GM18517 (cell line): ENCODE results near the gene CALR3.
"Not testable (repeated sequence)": the region's sequence is repeated elsewhere in the genome, so short reads cannot be mapped to it uniquely, and the experiment has no call there.

Experiments used
- ATAC-seq: cut with Tn5 transposase; IDR thresholded peaks from one replicate; pipeline ENCODE4 v1.9.1; 2021; ENCODE audit warnings: mild to moderate bottlenecking, moderate library complexity; ENCODE audit not compliant: unreplicated experiment

Gene CALR3

GRCh38 chr19:16524991-16525734, 29.2 kb upstream of the CALR3 start:
- no peak for ATAC-seq

- no peak for ATAC-seq
These were observed 26.8 kb upstream of the CALR3 start for GRCh38 chr19:16522559-16523377.

DNA sequence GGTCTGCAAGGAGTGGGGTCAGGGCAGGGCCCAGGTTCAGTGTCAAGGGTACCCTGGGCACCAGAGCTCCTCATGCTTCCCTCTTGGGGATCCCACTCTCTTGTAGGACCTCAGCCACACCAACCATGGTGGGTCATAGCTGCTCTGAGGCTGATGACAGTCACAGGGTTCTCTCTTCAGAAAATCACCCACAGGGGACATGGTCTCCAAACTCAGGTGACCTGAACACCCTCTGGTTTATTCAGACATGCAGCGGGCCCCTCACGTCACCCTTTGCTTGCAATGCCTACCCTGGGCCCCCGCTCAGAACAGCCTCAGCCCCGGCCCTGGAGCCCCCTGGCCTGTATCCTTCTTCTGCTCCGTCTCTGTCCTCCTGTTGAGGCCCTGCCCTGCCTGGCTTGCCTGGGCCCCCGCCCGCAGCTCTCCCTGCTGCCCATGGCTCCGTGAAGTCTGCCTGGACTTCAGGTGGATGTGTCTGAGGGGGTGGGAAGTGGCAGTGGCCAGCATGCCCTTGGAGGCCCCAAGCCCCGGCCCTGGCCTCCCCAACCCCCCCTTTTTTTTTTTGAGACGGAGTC, 25.8 kb upstream of the CALR3 start:
- no peak for ATAC-seq

DNA sequence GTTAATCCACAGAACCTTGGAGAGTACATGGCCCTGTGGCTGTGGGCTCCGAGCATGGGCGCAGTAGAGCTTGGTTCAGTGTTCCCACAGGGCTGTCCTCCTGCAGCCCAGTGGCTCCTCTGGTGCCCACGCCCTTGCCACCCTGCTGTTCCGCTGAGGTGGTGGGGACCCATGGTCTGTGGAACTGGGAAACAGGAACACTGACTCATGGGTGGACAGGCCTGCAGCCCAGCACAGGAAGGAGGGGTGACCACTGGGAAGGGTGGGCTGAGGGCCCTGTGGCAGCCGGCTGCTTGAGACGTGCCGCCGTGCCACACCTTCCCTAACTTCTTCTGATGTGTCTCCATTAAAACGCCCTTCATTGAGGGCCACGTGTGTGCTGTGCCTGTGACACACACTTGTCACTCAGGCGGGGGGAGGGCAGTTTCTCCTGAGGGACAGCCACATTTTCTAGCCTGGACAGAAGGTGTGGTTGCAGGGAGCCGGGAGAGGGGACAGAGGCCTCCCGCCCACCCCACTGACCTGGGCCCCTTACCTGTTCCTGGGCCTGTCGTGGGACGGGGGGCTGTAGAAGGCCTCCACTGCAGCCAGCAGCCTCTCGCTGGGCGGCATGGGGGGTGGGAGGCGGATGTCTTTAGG, 25.1 kb upstream of the CALR3 start:
- ATAC-seq, result no peak

DNA sequence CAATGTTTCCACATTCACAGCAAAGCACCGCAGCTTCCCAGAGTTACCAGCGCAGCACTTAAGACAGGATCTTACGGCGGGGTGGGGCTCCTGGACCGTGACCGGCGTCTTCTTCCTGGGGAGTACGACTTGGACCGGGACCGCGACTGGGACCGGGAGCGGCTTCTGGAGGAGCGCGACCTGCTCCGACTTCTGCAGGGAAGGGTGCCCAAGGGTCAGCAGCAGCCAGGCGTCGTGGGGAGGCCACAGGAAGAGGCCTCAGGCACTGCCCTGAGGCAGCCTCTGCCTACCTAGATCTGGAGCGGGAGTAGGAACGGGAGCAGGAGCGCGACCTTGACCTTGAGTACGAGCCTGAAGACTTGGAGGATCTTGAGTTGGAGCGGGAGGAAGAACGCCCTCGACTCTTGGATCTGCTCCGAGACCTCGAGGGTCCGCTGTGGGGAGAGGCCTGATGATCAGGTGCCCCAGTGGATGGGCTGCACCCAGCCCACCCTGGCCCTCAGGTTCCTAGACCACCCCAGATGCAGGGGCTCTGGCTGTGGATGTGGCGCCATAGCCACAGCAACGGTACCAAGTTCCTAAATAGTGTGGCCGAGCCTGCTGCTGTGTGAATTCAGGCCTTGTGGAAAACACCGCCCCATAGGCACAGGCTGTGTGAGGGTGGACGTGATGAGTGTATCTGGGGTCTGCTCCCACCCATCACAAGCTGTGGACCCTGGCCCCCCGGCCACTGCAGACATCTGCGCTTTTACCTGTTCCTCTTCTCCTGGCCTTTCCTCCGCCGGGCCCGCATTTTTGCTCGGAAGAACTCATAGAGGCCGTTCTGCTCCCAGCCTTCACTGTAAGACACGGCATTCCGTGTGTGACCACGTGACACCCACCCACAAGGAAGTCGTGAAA, 24.4 kb upstream of the CALR3 start:
- no peak for ATAC-seq

GRCh38 chr19:16519230-16519687, 23.3 kb upstream of the CALR3 start:
- no peak for ATAC-seq

DNA sequence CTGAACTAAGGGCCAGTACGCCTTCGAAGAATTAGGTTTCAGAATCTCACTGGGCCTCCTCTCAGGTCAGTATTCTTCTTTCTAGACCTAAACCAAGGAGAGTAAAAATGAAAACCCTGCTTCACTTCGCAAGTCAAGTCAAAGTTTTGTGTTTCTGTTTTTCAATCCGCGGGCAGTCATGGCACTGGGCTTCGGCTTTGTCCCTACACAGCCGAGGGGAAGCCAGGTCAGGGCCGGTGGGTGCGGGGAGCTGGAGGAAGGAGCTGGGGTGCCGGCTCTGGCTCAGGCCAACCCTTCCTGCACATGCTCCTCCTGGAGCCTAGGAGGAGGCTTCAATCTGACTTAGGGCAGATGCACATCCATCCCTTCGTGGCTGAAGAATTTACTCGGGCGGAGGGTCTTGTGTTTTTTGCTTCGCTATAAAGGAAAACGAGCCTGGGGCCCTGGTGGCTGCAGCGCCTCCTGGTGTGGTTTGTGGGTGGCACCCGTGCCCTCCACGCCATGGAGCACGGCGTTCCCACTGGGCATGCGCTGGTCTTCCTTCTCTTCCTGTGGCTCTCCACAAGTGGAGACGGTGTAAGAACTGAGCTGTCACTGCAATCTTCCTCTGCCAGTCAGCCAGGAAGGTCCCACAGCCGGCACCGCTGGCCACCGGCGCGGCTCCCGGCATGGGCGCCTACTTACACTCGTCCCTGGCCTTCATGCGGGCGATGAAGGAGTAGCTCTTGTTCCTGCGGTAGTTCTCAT, 22.7 kb upstream of the CALR3 start:
- ATAC-seq, result no peak

DNA sequence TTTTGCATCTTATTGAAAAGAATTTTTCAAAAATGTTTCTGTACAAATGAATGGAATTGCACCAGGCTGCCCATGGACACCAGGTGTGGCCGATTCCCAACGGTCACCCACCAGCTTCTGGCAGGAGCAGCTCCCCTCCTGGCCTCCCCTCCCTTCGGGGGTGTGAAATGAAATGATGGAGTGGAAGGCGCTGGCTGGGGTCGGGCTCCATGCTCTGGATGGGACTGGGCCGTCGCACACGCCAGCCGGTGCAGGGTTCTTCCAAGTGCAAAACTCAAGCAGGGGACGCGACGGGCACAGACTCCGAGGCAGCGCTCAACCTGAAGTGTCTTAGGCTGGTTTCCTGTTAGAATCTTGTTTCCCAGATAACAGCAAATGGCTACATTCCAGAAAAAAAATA, 22.1 kb upstream of the CALR3 start:
- no peak for ATAC-seq

GRCh38 chr19:16516923-16517610, 21.1 kb upstream of the CALR3 start:
- ATAC-seq, result no peak

GRCh38 chr19:16516381-16516780, 20.4 kb upstream of the CALR3 start:
- ATAC-seq, result no peak

DNA sequence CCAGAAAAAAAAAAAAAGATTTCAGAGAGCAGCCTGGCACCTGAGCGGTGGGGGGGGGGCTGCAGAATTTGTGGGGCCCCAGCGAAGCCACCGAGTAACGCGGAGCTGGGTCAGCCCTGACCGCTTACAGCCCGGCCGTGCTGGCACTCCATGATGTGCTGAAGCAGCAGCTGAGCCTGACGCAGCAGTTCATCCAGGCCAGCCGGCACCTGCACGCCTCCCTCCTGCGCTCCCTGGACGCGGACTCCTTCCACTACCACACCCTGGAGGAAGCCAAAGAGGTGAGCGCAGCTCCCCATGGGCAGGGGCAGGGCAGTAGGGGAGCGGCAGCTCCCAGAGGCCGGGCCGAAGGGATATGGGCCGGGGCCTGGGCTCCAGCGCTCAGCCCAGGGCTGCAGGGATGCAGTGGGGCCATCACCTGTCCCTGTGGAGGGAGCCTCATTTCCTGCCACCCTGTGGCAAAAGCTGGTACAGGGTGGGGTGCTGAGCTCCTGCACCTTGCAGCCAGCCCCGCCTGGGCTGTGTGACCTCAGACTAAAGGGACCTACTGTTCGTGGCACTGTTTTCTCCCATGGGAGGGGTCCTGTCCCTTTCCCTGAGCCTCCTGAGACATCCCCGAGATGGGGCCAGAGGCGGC, 18.5 kb upstream of the CALR3 start:
- no peak for ATAC-seq

- not testable (repeated sequence) for ATAC-seq
These were observed 16.6 kb upstream of the CALR3 start for GRCh38 chr19:16512611-16513010.

- ATAC-seq, result no peak
These were observed 13.4 kb upstream of the CALR3 start for GRCh38 chr19:16509141-16510061.

DNA sequence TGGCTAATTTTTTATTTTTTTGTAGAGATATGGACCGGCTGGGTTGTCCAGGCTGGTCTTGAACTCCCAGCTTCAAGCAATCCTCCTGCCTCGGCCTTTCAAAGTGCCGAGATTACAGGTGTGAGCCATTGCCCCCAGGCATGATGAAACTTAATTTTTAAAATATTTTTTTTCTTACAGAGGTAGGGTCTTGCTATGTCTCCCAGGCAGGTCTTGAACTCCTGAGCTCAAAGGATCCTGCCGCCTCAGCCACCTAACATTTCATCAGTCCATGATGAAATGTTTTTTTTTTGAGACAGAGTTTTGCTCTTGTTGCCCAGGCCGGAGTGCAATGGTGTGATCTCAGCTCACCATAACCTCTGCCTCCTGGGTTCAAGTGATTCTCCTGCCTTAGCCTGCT, 12.6 kb upstream of the CALR3 start:
- no peak for ATAC-seq

DNA sequence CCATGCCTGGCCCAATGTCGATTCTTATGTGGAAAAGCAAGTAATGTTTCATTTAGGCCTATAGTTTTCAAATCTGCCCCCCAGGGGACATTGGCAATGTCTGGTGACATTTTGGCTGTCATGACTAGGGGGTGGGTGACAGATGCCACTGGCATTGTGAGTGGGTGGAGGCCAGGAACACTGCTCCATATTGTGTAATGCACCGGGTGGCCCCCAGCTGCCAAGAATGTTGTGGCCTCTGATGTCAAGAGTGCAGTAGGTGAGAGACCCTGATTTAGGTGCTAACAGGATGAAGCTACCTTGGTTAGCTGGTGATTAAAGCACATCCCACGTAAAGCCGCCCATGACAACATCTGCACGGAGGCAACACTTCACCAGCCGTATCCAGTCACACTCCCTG, 11.0 kb upstream of the CALR3 start:
- ATAC-seq, result no peak

GRCh38 chr19:16506161-16506560, 10.2 kb upstream of the CALR3 start:
- not testable (repeated sequence) for ATAC-seq

GRCh38 chr19:16504271-16504670, 8.3 kb upstream of the CALR3 start:
- ATAC-seq, result no peak

- no peak for ATAC-seq
These were observed 1.9 kb upstream of the CALR3 start for GRCh38 chr19:16497837-16498236.
